RWPE1 (cell line): ENCODE data around the gene TYMP.

Source experiments
- CTCF ChIA-PET: fragments of 350-600 bp; sonication (Branson Sonifier 250); formaldehyde crosslinking; extraction: SDS; loops from one replicate; lab custom pipeline; 2021; lab: Yijun Ruan, JAX
- POLR2A ChIA-PET: fragments of 400-600 bp; formaldehyde crosslinking; extraction: SDS; loops from one replicate; lab custom pipeline; 2020; ENCODE audit warnings: antibody characterized with exemption; ENCODE audit not compliant: low non-redundant PET; lab: Yijun Ruan, JAX
- DNase-seq: peaks from one replicate; pipeline ENCODE4 v3.0.0; 2012; ENCODE audit warnings: low spot score
- H3K27ac ChIP-seq: fragments of 450-650 bp; 2 replicates; pipeline ENCODE4 v1.5.1; 2017
- TF ChIP-seq, protein P1 (sequence below): fragments of 450-650 bp; conservative IDR thresholded peaks from 2 replicates; pipeline ENCODE4 v1.5.1; 2017; ENCODE audit warnings: low read depth, mild to moderate bottlenecking

Gene TYMP

DNA sequence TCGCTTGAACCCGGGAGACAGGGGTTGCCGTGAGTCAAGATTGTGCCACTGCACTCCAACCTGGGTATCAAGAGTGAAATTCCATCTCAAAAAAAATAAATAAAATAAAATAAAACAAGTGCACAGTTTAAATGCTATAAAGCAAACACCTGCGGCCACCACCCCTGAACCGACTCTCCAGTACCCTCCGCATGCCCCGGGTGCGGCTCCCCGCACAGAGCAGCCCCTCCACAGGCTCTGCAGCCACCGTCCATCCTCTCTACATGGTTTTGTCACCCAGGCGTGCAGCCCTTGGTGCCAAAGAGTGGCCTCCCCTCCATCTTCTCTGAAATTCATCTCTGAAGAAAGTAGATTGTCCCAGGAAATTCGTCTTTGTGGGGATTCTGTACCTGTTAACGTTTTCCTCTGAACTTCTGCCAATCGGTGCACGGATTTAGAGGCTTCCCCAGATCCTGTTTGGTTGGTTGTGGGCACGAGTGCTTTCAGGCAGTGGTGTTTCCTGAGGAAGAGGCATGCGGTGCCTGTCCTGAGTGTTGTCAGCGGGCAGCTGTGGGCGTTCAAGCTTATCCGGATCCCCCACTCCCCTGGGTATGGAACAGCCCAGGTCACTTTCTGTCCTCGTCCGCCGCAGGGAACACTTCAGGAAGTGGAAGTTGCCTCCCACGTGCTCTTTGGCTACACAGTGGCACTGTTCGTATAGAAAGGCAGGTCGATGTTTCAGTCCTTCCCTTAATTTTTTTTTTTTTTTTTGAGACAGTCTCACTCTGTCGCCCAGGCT, 39.1 kb downstream of the TYMP start:
- no peak for DNase-seq
- ChIA-PET POLR2A (no interaction called here), CTCF (no interaction called here)
- TF ChIP-seq, protein P1, sequence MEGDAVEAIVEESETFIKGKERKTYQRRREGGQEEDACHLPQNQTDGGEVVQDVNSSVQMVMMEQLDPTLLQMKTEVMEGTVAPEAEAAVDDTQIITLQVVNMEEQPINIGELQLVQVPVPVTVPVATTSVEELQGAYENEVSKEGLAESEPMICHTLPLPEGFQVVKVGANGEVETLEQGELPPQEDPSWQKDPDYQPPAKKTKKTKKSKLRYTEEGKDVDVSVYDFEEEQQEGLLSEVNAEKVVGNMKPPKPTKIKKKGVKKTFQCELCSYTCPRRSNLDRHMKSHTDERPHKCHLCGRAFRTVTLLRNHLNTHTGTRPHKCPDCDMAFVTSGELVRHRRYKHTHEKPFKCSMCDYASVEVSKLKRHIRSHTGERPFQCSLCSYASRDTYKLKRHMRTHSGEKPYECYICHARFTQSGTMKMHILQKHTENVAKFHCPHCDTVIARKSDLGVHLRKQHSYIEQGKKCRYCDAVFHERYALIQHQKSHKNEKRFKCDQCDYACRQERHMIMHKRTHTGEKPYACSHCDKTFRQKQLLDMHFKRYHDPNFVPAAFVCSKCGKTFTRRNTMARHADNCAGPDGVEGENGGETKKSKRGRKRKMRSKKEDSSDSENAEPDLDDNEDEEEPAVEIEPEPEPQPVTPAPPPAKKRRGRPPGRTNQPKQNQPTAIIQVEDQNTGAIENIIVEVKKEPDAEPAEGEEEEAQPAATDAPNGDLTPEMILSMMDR: no peak
- H3K27ac ChIP-seq: no peak overlapping the region

DNA sequence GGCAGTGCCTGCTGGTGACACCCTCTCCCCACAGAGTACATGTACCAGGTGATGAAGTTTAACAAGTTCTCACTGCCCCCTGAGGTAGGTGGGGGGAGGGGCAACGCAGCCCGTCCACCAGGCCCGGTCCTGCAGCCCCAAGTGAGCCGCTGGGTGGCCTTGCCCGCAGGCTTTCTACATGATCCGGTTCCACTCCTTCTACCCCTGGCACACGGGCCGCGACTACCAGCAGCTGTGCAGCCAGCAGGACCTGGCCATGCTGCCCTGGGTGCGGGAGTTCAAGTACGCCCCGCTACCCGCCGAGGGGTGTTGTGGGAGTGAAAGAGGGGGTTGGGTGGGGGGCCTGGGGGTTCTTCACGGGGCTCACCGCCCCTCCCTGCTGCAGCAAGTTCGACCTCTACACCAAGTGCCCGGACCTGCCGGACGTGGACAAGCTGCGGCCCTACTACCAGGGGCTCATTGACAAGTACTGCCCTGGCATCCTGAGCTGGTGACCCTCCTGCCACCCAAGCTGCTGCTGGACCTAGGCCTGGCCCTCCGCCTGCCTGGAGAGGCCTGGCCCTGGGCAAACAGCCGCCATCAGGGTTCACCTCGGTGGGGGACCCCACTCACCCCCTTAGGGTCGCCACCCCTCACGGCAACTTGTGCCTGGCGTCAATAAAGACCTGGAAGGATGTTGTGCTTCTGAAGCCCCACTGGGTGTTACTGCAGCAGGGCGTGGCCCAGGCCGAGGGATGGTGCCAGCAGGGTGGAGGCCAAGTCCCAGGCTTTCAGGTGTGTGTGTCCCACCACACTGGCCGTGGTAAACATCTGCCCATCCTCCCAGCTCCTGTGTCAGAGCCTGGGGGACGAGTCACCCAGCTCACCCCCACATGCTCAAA, 40.2 kb downstream of the TYMP start:
- no peak for DNase-seq
- CTCF ChIA-PET: no interaction called here
- H3K27ac ChIP-seq: no peak overlapping the region
- TF ChIP-seq, protein P1: no peak
- POLR2A ChIA-PET: no interaction called here

DNA sequence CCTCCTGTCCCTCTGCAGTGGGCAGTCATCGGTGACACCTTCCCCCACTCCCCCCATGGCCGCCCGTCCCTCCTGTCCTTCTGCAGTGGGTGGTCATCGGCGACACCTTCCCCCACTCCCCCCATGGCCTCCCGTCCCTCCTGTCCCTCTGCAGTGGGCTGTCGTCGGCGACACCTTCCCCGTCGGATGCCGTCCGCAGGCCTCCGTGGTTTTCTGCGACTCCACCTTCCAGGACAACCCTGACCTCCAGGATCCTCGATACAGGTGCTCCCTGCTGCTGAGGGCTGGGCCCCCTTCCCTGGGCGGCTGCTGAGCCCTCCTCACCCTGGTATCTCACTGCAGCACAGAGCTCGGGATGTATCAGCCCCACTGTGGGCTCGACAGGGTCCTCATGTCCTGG, 40.9 kb downstream of the TYMP start:
- POLR2A ChIA-PET: no interaction called here
- CTCF ChIA-PET: no interaction called here
- no peak for DNase-seq
- H3K27ac ChIP-seq: no peak overlapping the region
- TF ChIP-seq, protein P1: no peak

DNA sequence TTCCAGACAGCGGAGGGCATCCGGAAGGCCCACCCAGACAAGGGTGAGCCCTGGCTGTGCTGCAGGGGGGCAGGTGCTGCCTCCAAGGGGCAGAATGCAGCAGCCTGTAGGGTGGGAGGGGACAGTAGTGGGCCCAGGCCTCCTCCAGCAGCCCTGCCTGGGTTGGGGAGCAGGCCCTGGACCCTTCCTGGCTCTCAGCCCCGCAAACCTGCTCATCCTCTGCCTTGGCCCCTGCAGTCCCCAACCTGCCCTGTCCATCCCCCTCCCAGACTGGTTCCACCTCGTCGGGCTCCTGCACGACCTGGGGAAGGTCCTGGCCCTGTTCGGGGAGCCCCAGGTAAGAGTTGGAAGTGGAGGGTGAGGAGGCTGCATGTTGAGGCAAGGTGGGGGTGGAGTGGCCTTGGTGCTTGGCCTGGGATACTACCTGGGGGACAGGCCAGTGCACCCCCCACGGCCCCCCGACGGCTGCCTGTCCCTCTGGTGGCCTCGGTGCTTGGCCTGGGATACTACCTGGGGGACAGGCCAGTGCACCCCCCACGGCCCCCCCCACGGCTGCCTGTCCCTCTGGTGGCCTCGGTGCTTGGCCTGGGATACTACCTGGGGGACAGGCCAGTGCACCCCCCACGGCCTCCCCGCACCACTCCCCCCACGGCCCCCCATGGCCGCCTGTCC, 41.7 kb downstream of the TYMP start:
- POLR2A ChIA-PET: no interaction called here

DNA sequence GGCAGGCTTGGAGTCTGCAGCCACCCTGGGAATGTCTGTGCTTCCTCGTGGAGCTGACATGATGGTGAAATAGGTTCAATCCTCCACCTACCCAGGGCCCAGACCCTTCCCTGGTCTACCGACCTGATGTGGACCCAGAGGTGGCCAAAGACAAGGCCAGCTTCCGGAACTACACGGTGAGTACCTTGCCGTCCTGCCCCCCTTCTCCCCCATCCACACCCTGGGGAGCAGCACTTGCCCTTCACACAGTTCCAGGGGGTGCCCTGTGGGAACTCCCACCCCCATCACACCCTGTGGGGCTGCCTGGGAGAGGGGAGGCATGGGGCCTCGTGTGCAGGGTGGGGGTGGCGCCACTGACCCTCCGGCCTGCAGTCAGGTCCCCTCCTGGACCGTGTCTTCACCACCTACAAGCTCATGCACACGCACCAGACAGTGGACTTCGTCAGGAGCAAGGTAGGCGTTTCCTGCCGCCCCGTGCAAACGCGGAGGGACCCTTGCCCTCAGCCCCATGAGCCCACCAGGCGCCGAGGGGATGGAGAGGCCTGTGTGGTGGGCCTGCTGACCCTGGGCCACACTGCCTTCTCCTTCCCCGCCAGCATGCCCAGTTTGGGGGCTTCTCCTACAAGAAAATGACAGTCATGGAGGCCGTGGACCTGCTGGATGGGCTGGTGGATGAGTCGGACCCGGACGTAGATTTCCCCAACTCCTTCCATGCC, 42.4 kb downstream of the TYMP start:
- H3K27ac ChIP-seq: no peak overlapping the region
- ChIA-PET POLR2A (no interaction called here), CTCF (interaction anchor here (0.6 kb wide), 2 partner anchors 11 to 410 kb away, joined by 5 to 6 read pairs; no protein-coding TSS in a partner anchor)
- TF ChIP-seq, protein P1: no peak
- DNase-seq: no peak

More for the DNA sequence above, 41.7 kb downstream of the TYMP start:
- no peak for DNase-seq
- CTCF ChIA-PET: no interaction called here
- TF ChIP-seq, protein P1: no peak
- H3K27ac ChIP-seq: no peak overlapping the region
